CD14-positive monocyte (primary cell): Measurements from ENCODE around the gene TBC1D7. TPM values are rescaled to one million over a fixed set of nuclear protein-coding genes. Genes with fewer than 3 reads are reported as not detected.
A peak's percentile ranks its signal among the peaks of the same experiment; 100 is the strongest.

ENCODE experiments used
- DNase-seq, 3 donors: peaks; one replicate each; pipeline ENCODE4 v3.0.0-alpha.2; 2011 to 2022
- H2AFZ ChIP-seq: 2 replicates; pipeline ENCODE4 v1.6.0; 2012; ENCODE audit warnings: mild to moderate bottlenecking, low read depth, low read length, inconsistent platforms; ENCODE audit not compliant: insufficient read depth, poor library complexity, severe bottlenecking
- H3K27ac ChIP-seq, 2 donors: 1 replicate in 1 of 2; 2 replicates in 1 of 2; pipeline ENCODE4 v1.5.1; 2012 to 2013; ENCODE audit warnings: low read length in 2 of 2, control low read depth in 1 of 2, inconsistent platforms in 1 of 2, low read depth in 1 of 2, mild to moderate bottlenecking in 1 of 2
- H3K27me3 ChIP-seq, 2 donors: one replicate each; pipeline versions ENCODE4 v1.6.0 to v1.6.1; 2011 to 2013; ENCODE audit warnings: low read length in 2 of 2; ENCODE audit not compliant: control insufficient read depth in 2 of 2, insufficient read depth in 2 of 2
- H3K36me3 ChIP-seq, 2 donors: replicated peaks in 1 of 2; 1 replicate in 1 of 2; 2 replicates in 1 of 2; pipeline versions ENCODE4 v1.5.1 to v1.6.1; 2012 to 2013; ENCODE audit warnings: low read length in 2 of 2, control low read depth in 1 of 2, inconsistent platforms in 1 of 2, mild to moderate bottlenecking in 1 of 2; ENCODE audit not compliant: insufficient read depth in 2 of 2, control insufficient read depth in 1 of 2
- H3K4me1 ChIP-seq, 2 donors: 1 replicate in 1 of 2; 2 replicates in 1 of 2; pipeline versions ENCODE4 v1.5.1 to v1.6.1; 2012 to 2013; ENCODE audit warnings: low read length in 2 of 2, control low read depth in 1 of 2, inconsistent platforms in 1 of 2, mild to moderate bottlenecking in 1 of 2, moderate library complexity in 1 of 2; ENCODE audit not compliant: insufficient read depth in 2 of 2, control insufficient read depth in 1 of 2
- H3K4me2 ChIP-seq: replicated peaks from 2 replicates; pipeline ENCODE3; 2012; ENCODE audit warnings: low read length, moderate library complexity, mild to moderate bottlenecking; ENCODE audit not compliant: poor library complexity, severe bottlenecking; ENCODE audit errors: extremely low read depth
- H3K4me3 ChIP-seq, 3 experiments: fragments of 200-600 bp in 1 of 3; sonication (generic) in 1 of 3; replicated peaks in 1 of 3; 1 replicate in 2 of 3; 2 replicates in 1 of 3; pipeline ENCODE4 v1.5.1; 2011 to 2013; ENCODE audit warnings: low read length in 3 of 3, mild to moderate bottlenecking in 3 of 3, control low read depth in 2 of 3, low read depth in 2 of 3, inconsistent platforms in 1 of 3, moderate library complexity in 1 of 3
- H3K79me2 ChIP-seq: 2 replicates; pipeline ENCODE4 v1.6.0; 2012; ENCODE audit warnings: mild to moderate bottlenecking, control low read depth, inconsistent platforms, low read length, moderate library complexity; ENCODE audit not compliant: insufficient read depth
- H3K9ac ChIP-seq: 2 replicates; pipeline ENCODE4 v1.6.0; 2017; ENCODE audit warnings: low read length, mild to moderate bottlenecking; ENCODE audit not compliant: insufficient read depth, poor library complexity, severe bottlenecking
- H3K9me3 ChIP-seq, 2 donors: replicated peaks in 1 of 2; 1 replicate in 1 of 2; 2 replicates in 1 of 2; pipeline versions ENCODE4 v1.5.1 to v1.6.1; 2012 to 2013; ENCODE audit warnings: low read length in 2 of 2, control low read depth in 1 of 2; ENCODE audit not compliant: control insufficient read depth in 1 of 2, insufficient read depth in 1 of 2
- H4K20me1 ChIP-seq: 2 replicates; pipeline ENCODE4 v1.6.0; 2012; ENCODE audit warnings: mild to moderate bottlenecking, low read length, control low read depth, moderate library complexity; ENCODE audit not compliant: insufficient read depth
- H3K27ac Mint-ChIP-seq, 7 donors: one replicate each; pipeline ENCODE4 v1.8.0; 2020; ENCODE audit warnings: mild to moderate bottlenecking in 7 of 7, mixed read lengths in 7 of 7, moderate library complexity in 6 of 7, inconsistent platforms in 2 of 7
- H3K27me3 Mint-ChIP-seq, 3 donors: one replicate each; pipeline ENCODE4 v1.8.0; 2021 to 2022; ENCODE audit warnings: low read depth in 3 of 3, mild to moderate bottlenecking in 3 of 3, mixed read lengths in 3 of 3, moderate library complexity in 3 of 3, inconsistent platforms in 1 of 3
- H3K36me3 Mint-ChIP-seq, 2 donors: one replicate each; pipeline ENCODE4 v1.8.0; 2020; ENCODE audit warnings: mixed read lengths in 2 of 2, inconsistent platforms in 1 of 2, mild to moderate bottlenecking in 1 of 2
- H3K4me1 Mint-ChIP-seq: one replicate; pipeline ENCODE4 v1.8.0; 2020; ENCODE audit warnings: mild to moderate bottlenecking, mixed read lengths
- H3K4me3 Mint-ChIP-seq, 2 donors: one replicate each; pipeline ENCODE4 v1.8.0; 2020; ENCODE audit warnings: mild to moderate bottlenecking in 2 of 2, mixed read lengths in 2 of 2, moderate library complexity in 1 of 2
- H3K9me3 Mint-ChIP-seq, 7 donors: one replicate each; pipeline ENCODE4 v1.8.0; 2020 to 2022; ENCODE audit warnings: mixed read lengths in 7 of 7, mild to moderate bottlenecking in 6 of 7, moderate library complexity in 6 of 7, inconsistent platforms in 2 of 7
- WGBS: methylation state at CpG from one replicate; pipeline ENCODE4 v1.1.5; 2013; ENCODE audit warnings: missing lambda C conversion rate; ENCODE audit not compliant: insufficient coverage; 5-methylcytosine and 5-hydroxymethylcytosine counted together
- intact Hi-C, 2 donors: fragments of 100-400 bp; cut with micrococcal nuclease; formaldehyde crosslinking; loops; one replicate each; pipeline versions ENCODE4 v1.15.0 to v1.15.1; 2023
- polyA plus RNA-seq, 3 donors: library from polyadenylated mRNA; depleted of rRNA in 1 of 3; unstranded in 2 of 3; stranded (reverse) in 1 of 3; fragments of 300-500 nt in 2 of 3; fragments of >200 nt in 1 of 3; fragmentation: Illumina TruSeq in 2 of 3; gene quantifications; 1 replicate in 2 of 3; 2 replicates in 1 of 3; pipeline ENCODE4 v1.2.3, GENCODE V29; 2012 to 2021
- TF ChIP-seq, protein P1 (sequence below): fragments of 200-600 bp; IDR thresholded peaks from one replicate; pipeline ENCODE4 v1.8.0; 2022; ENCODE audit warnings: antibody characterized with exemption, mild to moderate bottlenecking

TBC1D7 gene
- polyA plus RNA-seq, 3 donors: 12.2 to 34.3 (median 34.3) TPM

DNA sequence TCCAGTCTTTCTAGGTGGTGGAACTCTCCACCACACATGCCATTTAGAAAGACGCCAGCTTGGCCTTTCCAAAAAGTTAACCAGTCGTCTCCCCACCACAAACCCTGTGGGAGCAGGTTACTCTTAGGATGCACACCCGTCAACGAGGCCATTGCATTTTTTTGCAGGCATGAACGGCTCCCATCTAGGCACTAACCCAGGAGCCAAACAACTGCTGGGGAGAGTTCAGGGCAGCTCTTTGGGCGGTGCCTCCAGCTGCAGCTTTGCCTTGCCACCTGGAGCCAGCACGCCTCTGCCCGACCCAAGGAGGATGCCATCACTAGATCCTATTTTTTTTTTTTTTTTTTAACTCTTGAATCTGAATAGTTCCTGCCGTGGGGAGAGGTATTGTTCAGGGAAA lies 39.9 kb downstream of the TBC1D7 start:
- Histone ChIP-seq H3K27me3 (no peaks in the 10 kb centered on the region), H3K4me1 (peaks cover 18 to 24% of the 10 kb centered on the region in 2 donors), H2AFZ (no peak overlapping the region), H3K9ac (no peak overlapping the region), H3K79me2 (no peaks in the 10 kb centered on the region), H3K4me3 (no peak overlapping the region), H3K9me3 (peaks cover 5 to 12% of the 10 kb centered on the region in 2 donors), H3K36me3 (peaks cover 41 to 67% of the 10 kb centered on the region in 2 donors), H3K27ac (no peak overlapping the region), H3K4me2 (no peak overlapping the region), H4K20me1 (no peaks in the 10 kb centered on the region)
- Mint-ChIP-seq H3K4me3 (no peak overlapping the region), H3K27ac (peak overlapping the region in 2 of 7 donors; percentile 55 to 60), H3K36me3 (peaks cover 59 to 80% of the 10 kb centered on the region in 2 donors), H3K4me1 (peaks cover 21% of the 10 kb centered on the region), H3K9me3 (peaks cover 3 to 17% (median 9%) of the 10 kb centered on the region in 7 donors), H3K27me3 (peaks cover 0 to 3% (median 0%) of the 10 kb centered on the region in 3 donors)
- 93% methylated on average over 6 of the region's 9 CpGs for WGBS
- intact Hi-C loops: no loop called here
- DNase-seq: no peak
- TF ChIP-seq, protein P1, sequence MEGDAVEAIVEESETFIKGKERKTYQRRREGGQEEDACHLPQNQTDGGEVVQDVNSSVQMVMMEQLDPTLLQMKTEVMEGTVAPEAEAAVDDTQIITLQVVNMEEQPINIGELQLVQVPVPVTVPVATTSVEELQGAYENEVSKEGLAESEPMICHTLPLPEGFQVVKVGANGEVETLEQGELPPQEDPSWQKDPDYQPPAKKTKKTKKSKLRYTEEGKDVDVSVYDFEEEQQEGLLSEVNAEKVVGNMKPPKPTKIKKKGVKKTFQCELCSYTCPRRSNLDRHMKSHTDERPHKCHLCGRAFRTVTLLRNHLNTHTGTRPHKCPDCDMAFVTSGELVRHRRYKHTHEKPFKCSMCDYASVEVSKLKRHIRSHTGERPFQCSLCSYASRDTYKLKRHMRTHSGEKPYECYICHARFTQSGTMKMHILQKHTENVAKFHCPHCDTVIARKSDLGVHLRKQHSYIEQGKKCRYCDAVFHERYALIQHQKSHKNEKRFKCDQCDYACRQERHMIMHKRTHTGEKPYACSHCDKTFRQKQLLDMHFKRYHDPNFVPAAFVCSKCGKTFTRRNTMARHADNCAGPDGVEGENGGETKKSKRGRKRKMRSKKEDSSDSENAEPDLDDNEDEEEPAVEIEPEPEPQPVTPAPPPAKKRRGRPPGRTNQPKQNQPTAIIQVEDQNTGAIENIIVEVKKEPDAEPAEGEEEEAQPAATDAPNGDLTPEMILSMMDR: no peak

GRCh38 chr6:13287104-13287503 lies 41.2 kb downstream of the TBC1D7 start:
- no peaks in the 10 kb centered on the region for H4K20me1 ChIP-seq
- H3K27ac ChIP-seq: peak overlapping the region in 1 of 2 donors; percentile 11

More at GRCh38 chr6:13287104-13287503, 41.2 kb downstream of the TBC1D7 start:
- Histone ChIP-seq H3K27me3 (no peaks in the 10 kb centered on the region), H3K4me2 (no peak overlapping the region), H3K36me3 (peaks cover 36 to 67% of the 10 kb centered on the region in 2 donors), H2AFZ (no peak overlapping the region), H3K4me1 (peaks cover 18 to 24% of the 10 kb centered on the region in 2 donors), H3K9me3 (peaks cover 5 to 12% of the 10 kb centered on the region in 2 donors), H3K79me2 (no peaks in the 10 kb centered on the region), H3K9ac (no peak overlapping the region), H3K4me3 (no peak overlapping the region)
- peak overlapping the region in 4 of 7 donors; percentile 37 to 51 (median 44) for H3K27ac Mint-ChIP-seq
- peaks cover 21% of the 10 kb centered on the region for H3K4me1 Mint-ChIP-seq
- peaks cover 61 to 82% of the 10 kb centered on the region in 2 donors for H3K36me3 Mint-ChIP-seq
- peaks cover 3 to 17% (median 9%) of the 10 kb centered on the region in 7 donors for H3K9me3 Mint-ChIP-seq
- 100% methylated on average over 4 of the region's 7 CpGs for WGBS
- no peak overlapping the region for H3K4me3 Mint-ChIP-seq
- intact Hi-C loops: no loop called here
- no peak for DNase-seq
- peaks cover 0 to 1% (median 0%) of the 10 kb centered on the region in 3 donors for H3K27me3 Mint-ChIP-seq
- TF ChIP-seq, protein P1: no peak
